GM21825 (cell line): ENCODE measurements around the gene RASEF.

Experiments
- ATAC-seq: cut with Tn5 transposase; IDR thresholded peaks from one replicate; pipeline ENCODE4 v1.9.1; 2021; ENCODE audit warnings: mild to moderate bottlenecking, moderate library complexity; ENCODE audit not compliant: unreplicated experiment

Gene RASEF

DNA sequence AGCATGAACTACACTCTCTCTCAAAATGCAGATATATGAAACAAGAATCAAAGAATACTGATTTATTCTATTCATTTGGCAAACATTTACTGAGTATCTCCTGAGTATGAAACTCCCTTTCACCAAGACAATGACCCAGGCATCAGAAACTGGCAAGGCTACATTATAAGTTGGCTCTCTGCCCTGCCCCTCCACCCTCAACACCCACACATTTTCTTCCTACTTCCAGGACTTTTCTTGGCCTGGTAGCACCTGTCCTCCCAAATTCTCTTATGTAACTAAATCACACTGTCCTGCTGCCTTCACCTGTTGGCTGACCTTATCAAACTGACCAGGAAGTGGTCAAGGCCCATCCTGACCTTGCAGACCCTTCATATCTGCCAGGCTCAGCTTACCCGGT is 3.5 kb downstream of the RASEF start:
- no peak for ATAC-seq

DNA sequence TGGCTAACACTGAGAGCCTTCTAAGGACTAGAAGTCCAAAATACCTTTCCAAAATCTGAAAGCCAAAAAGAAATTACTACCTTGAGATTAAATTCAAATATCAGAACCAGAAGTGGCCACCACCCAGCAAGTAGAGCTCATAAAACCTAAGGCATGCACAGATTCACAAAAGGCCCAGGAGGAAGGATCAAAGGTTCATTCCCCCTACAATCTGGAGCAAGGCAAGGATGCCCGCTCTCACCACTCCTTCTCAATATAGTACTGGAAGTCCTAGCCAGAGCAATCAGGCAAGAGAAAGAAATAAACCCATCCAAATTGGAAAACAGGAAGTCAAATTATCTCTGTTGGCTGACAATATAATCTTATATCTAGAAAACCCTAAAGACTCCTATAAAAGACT is 6.0 kb downstream of the RASEF start:
- ATAC-seq, result no peak

DNA sequence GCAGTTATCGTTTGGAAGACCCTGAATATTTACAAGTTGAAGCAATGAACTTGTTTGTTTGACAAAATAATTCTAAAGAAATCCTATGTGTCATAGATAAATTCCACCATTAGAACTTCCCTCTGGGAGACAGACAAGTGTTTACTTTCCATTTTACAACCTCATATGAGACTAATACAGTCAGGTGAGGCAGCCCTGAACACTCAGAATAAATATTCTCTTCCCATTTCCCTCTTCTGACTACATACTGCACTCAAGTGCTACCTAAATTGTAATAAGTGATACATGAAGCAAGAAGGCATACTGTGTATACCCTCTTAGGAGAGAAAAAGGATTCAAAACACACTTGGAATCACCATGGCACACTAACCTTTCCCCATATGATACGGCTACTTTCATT is 6.8 kb downstream of the RASEF start:
- ATAC-seq, result no peak

DNA sequence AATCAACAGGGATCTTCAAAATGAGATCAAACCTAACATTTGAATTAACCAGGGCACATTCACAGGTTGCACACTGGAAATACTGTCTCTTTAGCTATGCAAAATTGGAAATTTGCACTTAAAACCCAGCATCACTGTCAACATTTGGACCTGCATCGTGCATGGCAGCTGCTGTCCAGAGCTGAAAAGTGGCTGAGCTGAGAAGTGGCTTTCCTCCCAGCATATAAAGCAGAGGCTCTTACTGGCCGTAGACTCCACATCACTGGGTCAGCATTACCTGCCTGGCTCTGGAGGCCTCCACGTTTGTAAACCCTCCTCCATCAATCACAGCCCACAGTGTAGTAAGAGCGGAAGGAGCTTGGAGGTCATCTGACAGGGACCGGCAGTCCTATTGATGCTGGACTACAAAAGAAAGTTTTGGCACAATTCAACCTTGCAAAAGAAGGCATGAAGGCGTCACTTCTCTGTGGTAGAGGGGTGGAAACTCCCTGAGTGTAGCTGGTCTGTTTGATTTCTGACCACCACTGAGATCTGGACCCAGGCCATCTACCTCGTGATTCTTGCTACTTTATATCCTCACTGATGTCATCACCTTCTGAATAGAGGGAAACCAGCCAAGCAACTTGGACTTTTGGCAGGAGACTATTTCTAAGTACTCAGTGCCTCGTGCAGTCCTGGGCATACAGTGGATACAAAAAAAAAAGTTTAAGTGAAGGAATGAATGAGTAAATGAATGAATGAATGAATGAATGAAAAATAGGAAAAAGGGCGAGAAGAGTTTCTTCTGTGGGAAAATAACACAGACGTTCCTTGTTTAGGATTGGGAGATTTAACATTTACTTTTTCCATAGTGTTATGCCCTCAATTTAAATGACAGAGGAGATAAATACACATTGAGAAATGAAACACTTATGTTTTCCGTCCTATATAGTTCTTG is 14.8 kb downstream of the RASEF start:
- ATAC-seq, result no peak

DNA sequence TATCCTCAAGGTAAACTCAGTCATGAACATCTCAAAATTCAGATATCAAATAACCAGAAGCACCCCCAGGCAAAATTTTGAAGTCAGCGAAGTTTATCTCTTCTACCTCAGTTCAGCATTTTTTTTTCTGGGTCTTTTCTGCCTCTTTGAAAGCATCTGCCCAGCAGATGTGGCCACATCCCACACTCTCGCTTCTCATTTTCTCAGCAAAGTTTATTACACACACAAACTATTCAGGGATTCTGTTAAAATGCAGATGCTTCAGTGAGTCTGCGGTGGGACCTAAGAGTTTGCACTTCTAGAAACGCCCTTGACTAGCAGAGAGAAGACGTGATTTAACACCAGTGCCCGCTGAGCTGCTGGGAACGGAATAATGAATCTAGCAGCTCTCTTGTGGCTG is 19.3 kb downstream of the RASEF start:
- ATAC-seq, result no peak

DNA sequence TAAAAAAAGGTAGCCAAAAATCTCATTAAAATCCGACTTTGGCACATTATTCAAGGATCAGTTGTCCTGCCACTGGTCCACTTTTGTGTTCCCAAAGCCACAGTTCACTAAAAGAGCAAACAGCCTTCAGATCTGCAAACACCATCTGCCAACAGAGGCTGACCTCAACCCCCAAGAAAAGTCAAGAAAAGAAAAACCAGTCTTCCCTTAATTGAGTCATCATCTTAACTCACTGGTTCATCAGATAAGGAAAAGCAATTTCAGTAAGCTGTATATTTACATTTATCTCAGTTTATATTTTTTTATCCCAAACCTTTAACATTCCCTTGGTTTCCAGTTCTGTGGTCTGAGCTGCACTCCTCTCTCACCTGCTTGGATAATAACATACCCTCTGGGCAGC is 21.2 kb downstream of the RASEF start:
- no peak for ATAC-seq

DNA sequence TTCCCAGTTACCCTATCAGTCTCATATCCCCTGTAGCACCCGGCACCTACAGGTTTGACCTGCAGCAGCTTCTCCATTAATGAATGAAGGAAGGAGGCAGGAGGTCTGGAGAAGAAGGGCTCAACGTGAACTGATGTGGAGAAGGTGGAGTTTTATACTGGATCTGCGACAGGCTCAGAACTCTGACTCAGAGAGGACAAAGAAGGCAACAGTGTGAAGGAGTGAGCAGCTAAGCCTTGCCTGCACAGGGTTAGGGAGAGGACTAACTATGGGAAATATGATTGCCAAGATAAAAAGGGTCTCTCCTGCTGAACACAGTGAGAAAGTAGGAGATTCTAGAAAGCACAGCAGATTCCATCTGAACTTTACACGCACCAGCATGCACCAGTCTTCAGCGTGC is 23.6 kb downstream of the RASEF start:
- no peak for ATAC-seq

DNA sequence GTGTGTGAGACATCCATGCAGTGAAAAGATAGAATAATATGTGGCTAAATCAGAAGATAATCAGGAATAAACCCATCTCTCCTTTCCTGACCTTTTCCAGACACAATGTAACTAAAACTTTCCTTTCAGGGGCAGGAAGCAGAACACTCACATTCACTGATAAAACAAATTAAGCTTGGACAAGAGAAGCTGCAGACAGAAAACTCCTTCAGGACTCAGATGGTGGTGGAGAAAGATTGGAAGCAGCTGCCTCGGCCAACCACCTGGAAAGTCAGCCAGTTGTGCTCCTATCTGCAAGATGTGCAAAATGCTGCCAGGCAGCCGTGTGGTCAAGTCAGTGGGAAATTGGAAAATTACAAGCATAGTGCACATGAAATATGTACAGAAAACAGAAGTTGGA is 26.9 kb downstream of the RASEF start:
- no peak for ATAC-seq

DNA sequence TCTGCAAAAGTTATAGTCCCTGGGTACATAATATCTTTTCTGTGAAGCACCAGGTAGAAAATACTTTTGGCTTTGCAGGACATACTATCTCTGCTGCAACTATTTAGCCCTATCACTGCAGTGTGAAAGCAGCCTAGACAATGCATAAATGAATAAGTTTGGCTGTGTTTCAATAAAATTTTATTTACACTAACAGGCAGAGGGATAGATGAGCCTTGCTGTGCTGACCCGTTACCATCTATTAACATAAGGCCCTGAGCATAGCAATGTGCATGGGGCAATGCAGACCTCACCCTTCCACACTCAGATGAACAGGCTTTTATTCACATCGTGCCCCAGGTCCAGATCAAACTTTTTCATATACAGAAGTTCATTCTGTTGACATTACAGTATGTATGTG is 27.8 kb downstream of the RASEF start:
- ATAC-seq, result no peak

DNA sequence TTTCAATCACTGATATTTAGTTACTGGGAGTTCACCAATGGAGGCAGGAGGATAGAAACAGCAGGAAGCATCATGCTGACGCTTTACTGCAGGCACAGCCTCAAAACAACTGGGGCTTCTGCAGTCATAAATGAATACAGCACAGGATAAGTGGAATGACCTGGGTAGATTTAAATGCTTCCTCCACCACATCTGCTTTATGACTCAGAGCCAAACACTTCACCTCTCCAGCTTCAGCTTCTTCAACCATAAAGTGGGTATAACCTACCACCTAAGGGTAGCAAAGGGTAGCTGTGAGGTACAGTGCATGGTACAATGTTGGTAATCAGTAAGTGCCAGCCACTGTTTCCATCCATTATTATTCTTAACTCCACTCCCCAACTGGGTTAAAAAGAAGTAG is 28.4 kb downstream of the RASEF start:
- ATAC-seq, result no peak

DNA sequence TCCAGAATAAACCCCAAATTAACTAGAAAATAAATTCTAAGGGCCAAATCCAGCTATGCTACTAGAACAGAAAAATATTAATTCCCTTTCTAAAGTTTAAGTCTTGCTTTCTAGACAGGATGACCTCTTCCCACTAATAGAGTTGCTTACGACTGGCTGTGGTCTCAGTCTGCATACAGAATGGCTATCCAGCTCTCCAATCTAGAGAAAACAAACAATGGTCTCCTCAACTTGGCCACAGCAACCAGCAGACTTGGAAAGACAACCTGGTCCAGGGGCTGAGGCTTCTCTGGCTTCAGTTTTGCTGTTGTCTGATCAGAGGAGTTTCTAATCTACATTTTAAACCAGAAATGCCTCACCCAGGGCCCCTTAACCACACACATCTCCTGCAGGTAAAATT is 28.9 kb downstream of the RASEF start:
- ATAC-seq, result no peak

DNA sequence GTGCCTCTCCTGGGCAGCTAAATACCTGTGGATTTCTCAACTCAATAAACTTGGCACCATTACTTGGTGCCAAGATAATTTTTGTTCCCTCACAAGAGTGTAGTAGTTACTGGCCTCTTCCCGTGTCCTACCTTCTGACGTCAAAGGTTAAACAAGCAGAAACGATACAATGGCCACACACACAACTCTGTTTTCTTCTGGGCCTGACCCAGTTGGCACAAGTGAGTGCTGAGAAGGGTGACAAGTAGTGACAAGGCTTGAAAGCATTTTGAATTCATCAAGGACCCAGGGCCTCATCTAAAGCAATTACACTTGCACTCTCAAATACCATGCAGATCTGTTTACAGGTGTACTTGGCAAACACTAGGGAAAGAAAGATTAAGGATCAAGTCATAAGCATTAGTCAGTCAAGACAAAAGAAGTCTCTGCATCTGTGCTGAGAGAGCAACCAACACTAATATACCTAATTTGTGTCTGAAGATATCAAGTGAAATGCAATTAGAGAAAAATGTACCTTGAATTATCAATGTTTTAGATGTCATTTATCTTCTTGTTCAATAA is 30.8 kb downstream of the RASEF start:
- no peak for ATAC-seq

DNA sequence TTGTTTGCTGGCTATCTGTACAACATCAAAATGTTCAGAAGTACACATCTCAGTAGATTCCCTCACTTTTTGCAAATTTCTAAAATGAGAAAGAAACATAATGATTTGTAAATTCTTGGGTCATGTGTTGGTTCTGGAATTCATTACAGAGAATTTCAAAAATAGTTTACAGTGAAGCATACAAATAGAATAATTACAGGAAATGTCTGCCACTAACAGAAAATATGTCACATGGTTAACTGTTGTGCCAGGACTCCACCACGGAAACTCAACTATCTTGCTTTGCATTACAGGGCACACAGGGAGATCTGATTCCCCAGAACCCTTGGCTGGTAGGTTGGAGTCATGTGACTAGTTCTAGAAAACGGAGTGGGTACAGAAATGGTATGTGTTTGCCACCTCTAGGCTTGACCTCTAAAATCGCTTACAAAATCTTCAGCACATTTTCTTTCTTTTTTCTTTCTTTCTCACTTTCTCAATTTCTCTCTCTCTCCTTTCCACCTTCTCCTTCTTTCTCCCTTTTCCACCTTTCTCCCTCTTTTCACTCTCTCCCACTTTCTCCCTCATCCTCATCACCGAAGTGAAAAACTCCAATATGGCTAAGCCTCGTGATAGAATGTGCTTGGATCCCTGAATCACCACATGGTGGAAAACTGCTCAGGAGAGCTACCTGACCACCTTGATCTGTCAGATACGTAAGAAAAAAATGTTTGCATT is 32.4 kb downstream of the RASEF start:
- ATAC-seq, result no peak

DNA sequence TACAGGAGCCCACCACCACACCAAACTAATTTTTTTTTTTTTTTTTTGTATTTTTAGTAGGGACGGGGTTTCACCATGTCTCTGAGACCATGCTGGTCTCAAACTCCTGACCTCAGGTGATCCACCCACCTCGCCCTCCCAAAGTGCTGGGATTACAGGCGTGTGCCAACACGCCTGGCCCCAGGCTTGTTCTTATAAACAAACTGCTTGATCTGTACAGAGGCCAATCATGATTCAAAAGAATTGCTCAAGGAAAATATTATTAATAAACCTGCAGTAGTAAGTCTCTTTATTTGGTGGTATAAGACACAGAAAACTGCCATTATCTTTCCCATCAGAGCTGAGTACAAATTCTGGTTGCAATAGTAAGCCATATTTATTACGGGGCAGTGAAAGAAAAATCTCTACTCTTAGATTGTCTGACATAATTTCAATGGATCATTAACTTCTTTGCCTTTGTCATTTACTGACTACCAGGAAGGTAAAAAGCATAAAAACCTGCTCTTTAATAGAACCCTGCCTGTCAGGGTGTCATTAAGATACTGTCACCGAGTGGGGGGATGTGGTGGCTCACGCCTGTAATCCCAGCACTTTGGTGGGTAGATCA is 33.3 kb downstream of the RASEF start:
- ATAC-seq, result no peak

DNA sequence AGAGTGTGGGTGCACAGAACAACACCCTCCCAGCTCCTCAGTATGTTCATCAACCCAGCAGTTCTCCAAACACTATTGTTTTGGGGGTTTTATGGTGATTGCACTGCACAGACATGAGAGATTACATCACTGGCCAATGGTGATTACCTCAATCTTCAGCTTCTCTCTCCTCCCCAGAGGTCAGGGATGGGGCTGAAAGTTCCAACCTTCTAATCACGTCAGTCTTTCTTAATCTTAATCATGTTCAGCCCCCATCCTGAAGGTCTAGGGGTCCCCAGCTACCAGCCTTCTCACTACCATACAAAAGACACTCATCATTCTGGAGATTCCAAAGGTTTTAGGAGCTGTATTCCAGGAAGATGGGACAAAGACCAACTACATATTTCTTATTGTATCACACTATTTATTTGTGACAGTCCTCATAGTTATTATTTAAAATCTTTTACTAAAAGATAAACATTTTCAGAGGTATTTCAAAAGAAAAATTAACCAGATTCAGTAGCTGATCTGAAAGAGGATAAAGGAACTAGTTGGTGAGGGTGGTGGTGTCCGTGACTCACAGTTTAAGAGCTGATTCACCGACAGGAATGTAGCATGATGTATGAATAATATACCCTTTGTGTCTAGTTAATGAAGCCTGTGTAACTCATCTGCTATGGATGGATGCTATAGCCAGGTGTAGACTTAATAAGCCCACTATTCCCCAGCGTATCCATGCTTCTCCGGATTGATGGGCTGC is 35.6 kb downstream of the RASEF start:
- no peak for ATAC-seq

DNA sequence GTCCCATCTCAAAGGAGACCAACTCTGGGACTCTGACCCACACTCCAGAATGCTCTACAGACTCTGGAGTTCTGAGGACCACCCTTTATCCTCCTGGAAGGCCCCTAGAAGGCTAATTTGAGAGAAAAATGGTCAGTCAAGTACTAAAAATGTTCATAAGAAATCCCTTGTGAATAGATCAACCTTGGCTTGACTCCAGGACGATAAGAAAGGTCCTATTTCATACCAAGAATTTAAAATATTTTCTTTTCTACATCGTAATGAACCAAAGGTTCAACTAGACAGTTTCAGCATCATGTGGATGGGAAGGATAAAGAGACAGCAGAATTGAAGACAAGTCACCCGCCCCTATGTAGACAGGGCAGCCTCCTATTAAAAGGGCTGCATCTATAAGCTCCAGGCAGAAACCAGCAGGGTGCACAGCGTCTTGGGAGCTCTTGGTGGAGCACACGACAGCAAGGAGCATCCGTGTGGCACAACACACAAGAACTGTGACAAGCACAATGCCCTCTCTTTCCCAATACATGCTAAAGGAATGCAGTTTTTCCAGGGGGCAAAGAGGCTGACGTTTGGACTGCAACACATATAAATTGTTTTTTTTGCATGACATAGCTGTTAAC is 38.3 kb downstream of the RASEF start:
- no peak for ATAC-seq

DNA sequence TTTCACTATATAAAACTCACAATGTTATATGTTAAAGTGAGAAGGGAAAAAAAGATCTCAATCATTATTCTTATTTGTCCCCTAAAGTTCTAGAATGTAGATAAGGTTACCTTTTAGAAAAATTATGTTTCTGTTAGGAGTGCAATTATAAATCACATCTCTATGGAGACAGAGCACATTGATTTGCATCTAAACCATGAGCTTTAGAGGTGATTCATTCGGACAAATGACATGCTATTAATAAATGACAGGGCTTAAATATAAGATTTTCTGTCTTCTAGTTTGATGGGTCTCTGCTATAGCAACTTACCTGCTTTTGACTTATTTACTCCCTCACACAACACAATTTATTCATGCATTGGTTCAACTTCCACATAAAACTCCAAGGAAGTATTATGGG is 39.8 kb downstream of the RASEF start:
- no peak for ATAC-seq

DNA sequence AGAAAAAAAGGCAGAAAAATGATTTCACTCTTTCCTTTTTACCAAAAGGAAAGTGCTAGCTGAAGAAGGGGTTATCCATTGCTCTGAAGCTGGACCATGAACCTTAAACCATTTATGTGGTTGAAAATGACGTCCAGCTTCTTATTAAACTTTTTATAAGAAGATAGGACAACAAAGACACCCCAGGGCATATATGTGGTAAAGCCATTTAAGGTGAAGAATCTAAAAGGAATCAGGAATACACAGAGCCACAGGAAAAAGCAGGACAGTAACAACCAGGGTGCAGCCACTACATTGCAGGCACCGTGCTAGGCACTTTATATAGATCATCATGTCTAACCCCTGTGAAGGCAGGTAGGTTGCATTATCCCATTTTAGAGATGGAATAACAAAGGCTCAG is 42.1 kb downstream of the RASEF start:
- no peak for ATAC-seq

DNA sequence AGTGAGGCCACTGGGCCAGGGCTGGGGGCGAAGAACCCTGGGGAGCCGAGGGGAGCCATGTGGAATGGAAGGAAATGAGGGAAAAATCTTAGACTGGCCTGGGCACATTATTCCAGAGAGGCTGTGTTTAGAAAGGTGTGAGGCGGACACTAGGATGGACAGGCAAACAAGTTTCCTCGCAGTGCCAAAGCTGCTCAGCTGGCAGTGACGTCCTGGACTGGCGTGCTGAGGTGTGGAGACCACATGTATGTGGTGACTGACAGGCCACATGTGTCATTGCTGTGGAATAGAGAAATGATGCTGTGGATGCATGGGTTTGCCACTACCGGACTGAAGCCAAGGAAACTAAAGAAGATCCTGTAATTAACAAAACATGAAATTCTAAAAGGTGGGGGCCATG is 42.6 kb downstream of the RASEF start:
- ATAC-seq, result no peak

DNA sequence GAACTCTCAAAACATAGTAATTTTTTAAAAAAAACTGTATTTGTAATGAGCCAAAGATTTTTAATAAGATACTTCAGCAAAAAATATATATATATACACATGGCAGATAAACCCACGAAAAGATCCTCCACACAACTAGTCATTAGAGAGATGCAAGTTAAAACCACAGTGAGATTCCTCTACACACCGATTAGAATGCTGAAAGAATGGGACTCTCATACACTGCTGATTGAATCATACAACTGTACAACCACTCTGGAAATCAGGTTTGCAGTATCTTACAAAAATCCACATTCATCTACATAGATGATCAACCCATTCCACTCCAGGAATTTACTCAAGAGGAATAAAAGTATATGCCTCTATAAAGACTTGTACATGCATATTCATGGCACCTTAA is 43.7 kb downstream of the RASEF start:
- no peak for ATAC-seq

DNA sequence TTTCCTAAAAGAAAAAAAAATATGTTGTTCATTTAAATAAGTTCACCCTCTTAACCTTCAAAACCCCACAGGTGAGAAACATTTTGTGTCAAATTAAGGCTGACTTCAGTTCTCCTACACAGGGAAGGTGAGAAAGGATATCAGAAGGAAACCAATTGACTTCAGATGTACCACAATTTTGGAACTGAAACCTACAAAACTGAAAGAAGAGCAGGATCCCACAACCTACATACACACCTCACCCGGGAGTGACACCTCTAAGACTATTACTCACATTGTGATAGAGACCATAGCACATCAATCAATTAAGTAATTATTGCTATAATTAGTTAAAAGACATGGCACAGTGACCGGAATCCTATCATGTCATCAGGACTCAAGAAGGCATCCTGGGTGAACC is 47.0 kb downstream of the RASEF start:
- ATAC-seq, result no peak
